ENCODE measurements around the gene SNX17. TPM values are rescaled to one million over a fixed set of nuclear protein-coding genes. Genes with fewer than 3 reads are reported as not detected.

The SNX17 gene
- polyA plus RNA-seq, 1 experiment, result 123 TPM

DNA sequence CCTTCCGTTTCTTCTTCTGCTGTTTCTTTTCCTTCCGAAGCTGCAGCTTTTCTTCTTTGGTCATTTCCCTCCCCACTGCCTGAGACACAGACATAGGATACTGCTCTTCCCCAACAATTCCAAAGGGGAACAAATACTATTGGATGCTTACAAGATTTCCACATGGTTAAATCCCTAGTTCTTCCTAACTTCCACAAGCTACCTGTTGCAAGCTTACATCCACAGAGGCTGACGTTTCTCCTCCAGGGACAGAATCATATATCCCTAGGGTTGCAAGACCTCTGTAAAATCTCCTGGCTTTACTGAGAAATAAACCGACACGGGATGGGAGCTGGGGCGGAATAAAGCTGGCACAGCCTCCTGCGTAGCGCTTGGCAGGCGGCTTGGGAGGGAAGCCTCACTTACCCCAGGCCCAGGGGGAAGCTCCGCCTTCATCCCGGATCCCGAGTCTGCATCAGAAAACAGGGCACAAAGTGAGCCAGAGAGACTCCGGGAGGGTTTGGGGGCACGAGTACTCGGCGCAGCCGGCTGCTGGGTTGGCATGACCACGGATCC lies 868 bp upstream of the SNX17 start:
- ChIA-PET POLR2A (interaction anchor here (0.7 to 3.9 kb wide), 6 partner anchors 10 to 60 kb away, joined by 3 to 35 read pairs (median 6); partner anchors contain the start of genes GTF3C2, MPV17, NRBP1 and ZNF513), CTCF (interaction anchor here (0.7 to 3.8 kb wide), 6 partner anchors 10 to 313 kb away, joined by 3 to 10 read pairs (median 3); partner anchors contain the start of genes PPM1G and ZNF513)
- peak overlapping the region; percentile 96 for H3K4me3 ChIP-seq (ENCODE audit: low read depth, low read length)
- H3K27ac ChIP-seq (ENCODE audit: low read depth, low read length), result peak overlapping the region; percentile 84
- TF ChIP-seq, protein P1, sequence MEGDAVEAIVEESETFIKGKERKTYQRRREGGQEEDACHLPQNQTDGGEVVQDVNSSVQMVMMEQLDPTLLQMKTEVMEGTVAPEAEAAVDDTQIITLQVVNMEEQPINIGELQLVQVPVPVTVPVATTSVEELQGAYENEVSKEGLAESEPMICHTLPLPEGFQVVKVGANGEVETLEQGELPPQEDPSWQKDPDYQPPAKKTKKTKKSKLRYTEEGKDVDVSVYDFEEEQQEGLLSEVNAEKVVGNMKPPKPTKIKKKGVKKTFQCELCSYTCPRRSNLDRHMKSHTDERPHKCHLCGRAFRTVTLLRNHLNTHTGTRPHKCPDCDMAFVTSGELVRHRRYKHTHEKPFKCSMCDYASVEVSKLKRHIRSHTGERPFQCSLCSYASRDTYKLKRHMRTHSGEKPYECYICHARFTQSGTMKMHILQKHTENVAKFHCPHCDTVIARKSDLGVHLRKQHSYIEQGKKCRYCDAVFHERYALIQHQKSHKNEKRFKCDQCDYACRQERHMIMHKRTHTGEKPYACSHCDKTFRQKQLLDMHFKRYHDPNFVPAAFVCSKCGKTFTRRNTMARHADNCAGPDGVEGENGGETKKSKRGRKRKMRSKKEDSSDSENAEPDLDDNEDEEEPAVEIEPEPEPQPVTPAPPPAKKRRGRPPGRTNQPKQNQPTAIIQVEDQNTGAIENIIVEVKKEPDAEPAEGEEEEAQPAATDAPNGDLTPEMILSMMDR (IDR thresholded peaks at IDR 0.05; ENCODE audit: low read depth, low read length), result no peak
- H3K9me3 ChIP-seq (ENCODE audit: control insufficient read depth, insufficient read depth, low read length), result no peaks in the 10 kb centered on the region; the same call in 1 of the 2 replicates
- DNase-seq (ENCODE audit: low read depth, low spot score), result no peak
- H3K27me3 ChIP-seq (ENCODE audit: control insufficient read depth, insufficient read depth, low read length), result no peaks in the 10 kb centered on the region

DNA sequence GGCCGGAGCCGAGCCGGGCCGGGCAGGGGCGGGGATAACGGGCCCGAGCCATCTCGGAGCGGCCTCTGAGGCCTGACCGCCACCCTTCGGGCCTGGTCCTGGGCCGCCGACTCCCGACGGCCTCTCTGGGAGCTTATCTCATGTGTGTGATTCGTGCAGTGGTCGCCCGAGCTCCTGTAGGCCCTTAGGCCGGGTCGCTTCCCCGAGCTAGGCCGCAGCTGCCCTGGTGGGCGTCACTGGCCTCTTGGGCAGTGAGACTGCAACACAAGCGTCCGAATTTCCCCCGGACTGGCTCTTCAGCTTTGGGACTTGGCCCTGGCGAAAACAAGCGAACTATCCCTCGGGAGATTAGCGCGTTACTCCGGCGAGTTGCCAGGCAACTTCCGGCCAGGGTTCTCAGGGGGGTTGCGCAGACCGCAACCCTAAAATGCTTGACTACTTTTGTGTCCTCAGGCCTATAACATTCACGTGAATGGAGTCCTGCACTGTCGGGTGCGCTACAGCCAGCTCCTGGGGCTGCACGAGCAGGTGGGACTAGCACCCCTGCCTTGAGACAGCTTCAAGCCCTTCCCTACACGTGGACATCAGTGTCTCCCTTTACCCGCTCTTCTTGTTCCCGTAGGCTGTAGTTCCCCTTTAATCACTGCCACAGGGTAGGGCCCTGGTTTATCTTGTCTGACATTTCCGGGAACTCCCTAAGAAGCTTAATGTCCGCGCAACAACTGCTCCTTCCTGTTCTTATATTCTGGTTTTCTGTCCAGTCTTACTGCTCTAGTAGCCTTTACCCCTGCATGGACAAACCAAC lies 602 bp downstream of the SNX17 start:
- Histone ChIP-seq H3K9me3 (ENCODE audit: control insufficient read depth, insufficient read depth, low read length) (no peaks in the 10 kb centered on the region; the same call in 1 of the 2 replicates), H3K27ac (ENCODE audit: low read depth, low read length) (peak overlapping the region; percentile 69), H3K27me3 (ENCODE audit: control insufficient read depth, insufficient read depth, low read length) (no peaks in the 10 kb centered on the region), H3K4me3 (ENCODE audit: low read depth, low read length) (peak overlapping the region; percentile 96)
- DNase-seq (ENCODE audit: low read depth, low spot score), result no peak
- ChIA-PET POLR2A (interaction anchor here (0.7 to 3.9 kb wide), 3 partner anchors 9 to 57 kb away, joined by 3 to 35 read pairs (median 34); partner anchors contain the start of genes GTF3C2, NRBP1 and ZNF513), CTCF (interaction anchor here (1.1 to 3.8 kb wide), 2 partner anchors 8 to 9 kb away, joined by 6 to 10 read pairs; partner anchors contain the start of gene ZNF513)
- TF ChIP-seq, protein P1 (IDR thresholded peaks at IDR 0.05; ENCODE audit: low read depth, low read length), result no peak

DNA sequence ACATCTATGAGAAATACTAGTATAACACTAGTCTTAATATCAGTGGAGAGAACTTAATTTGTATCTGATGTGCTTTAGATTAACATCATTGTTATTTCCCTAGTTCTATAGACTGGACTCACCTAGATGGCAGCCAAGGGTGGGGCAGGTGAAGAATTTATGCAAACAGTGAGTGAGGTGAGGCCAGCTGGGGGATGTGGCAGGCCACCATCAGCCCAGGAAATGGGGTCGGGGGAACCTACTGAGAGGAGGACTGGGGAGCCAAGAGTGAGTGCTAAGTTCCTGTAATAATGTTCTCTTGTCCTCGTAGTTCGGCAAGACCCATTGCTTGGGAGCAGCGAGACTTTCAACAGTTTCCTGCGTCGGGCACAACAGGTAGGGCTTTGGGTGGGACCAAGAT lies 2.5 kb downstream of the SNX17 start:
- no peak for DNase-seq (ENCODE audit: low read depth, low spot score)
- no peaks in the 10 kb centered on the region for H3K27me3 ChIP-seq (ENCODE audit: control insufficient read depth, insufficient read depth, low read length)
- CTCF ChIA-PET, result interaction anchor here (1.3 kb wide), 1 partner anchor 310 kb away, joined by 5 read pairs; no protein-coding TSS in a partner anchor
- no peaks in the 10 kb centered on the region; the same call in 1 of the 2 replicates for H3K9me3 ChIP-seq (ENCODE audit: control insufficient read depth, insufficient read depth, low read length)
- TF ChIP-seq, protein P1 (IDR thresholded peaks at IDR 0.05; ENCODE audit: low read depth, low read length), result no peak
- no peak overlapping the region for H3K4me3 ChIP-seq (ENCODE audit: low read depth, low read length)
- H3K27ac ChIP-seq (ENCODE audit: low read depth, low read length), result no peak overlapping the region
- POLR2A ChIA-PET, result no interaction called here

DNA sequence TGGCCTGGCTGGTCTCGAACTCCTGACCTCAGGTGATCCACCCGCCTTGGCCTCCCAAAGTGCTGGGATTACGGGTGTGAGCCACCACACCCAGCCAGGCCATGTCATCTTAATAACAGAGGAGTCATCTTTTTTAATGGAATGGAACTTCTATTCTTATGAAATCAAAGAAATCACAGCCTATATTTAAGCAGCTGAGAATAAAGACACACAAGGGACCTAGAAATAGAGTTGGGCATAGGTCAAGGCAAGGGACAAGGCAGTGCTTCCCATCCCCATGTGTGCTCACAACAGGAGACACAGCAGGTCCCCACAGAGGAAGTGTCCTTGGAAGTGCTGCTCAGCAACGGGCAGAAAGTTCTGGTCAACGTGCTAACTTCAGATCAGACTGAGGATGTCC lies 3.2 kb downstream of the SNX17 start:
- Histone ChIP-seq H3K4me3 (ENCODE audit: low read depth, low read length) (no peak overlapping the region), H3K27ac (ENCODE audit: low read depth, low read length) (no peak overlapping the region), H3K9me3 (ENCODE audit: control insufficient read depth, insufficient read depth, low read length) (no peaks in the 10 kb centered on the region; the same call in 1 of the 2 replicates), H3K27me3 (ENCODE audit: control insufficient read depth, insufficient read depth, low read length) (no peaks in the 10 kb centered on the region)
- DNase-seq (ENCODE audit: low read depth, low spot score), result no peak
- TF ChIP-seq, protein P1 (IDR thresholded peaks at IDR 0.05; ENCODE audit: low read depth, low read length), result no peak
- ChIA-PET POLR2A (no interaction called here), CTCF (no interaction called here)
